GM12873 (cell line): ENCODE data around the gene CDC42BPB.

Experiments
- CTCF ChIP-seq: IDR thresholded peaks from 2 replicates; pipeline ENCODE4 v1.5.1; 2012; ENCODE audit warnings: low read depth, mild to moderate bottlenecking, moderate library complexity, low read length, control low read depth; ENCODE audit not compliant: insufficient read depth; ENCODE audit errors: missing control alignments

Gene CDC42BPB

GRCh38 chr14:102965282-102965681 is 92.1 kb downstream of the CDC42BPB start:
- no peak for TF ChIP-seq CTCF

DNA sequence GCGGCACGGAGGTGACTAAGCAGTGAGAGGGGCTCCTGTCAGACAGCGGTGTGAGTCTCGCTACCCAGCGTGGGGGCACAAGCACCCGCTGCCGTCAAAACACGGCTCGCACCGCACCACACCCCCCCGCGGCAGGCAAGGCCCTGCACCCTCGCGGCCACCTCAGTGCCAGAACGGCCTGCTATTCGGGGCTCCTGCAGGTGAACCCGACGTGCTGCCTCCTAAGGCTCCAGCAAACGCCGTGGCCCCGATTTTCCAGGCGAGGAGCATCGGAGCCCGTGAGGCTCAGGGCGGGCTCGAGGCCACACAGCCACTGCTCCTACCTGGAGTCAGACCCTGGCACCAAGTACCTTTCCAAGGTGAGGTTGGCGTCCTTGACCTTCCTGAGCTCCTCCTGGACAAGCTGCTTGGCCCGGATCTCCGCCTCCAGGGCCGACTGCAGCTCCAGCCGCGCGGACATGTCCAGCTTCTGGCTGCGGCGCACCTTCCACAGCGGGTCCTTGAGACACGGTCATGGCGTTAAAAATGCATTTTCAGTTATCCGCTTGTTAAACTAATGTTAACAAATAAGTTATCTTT is 93.1 kb downstream of the CDC42BPB start:
- no peak for TF ChIP-seq CTCF

GRCh38 chr14:102962111-102962627 is 95.2 kb downstream of the CDC42BPB start:
- no peak for TF ChIP-seq CTCF

- TF ChIP-seq CTCF, result no peak
Observed at GRCh38 chr14:102958461-102958860, 98.9 kb downstream of the CDC42BPB start.

- TF ChIP-seq CTCF, result no peak
Observed at GRCh38 chr14:102957222-102957621, 100.1 kb downstream of the CDC42BPB start.

GRCh38 chr14:102955636-102956408 is 101.5 kb downstream of the CDC42BPB start:
- no peak for TF ChIP-seq CTCF

DNA sequence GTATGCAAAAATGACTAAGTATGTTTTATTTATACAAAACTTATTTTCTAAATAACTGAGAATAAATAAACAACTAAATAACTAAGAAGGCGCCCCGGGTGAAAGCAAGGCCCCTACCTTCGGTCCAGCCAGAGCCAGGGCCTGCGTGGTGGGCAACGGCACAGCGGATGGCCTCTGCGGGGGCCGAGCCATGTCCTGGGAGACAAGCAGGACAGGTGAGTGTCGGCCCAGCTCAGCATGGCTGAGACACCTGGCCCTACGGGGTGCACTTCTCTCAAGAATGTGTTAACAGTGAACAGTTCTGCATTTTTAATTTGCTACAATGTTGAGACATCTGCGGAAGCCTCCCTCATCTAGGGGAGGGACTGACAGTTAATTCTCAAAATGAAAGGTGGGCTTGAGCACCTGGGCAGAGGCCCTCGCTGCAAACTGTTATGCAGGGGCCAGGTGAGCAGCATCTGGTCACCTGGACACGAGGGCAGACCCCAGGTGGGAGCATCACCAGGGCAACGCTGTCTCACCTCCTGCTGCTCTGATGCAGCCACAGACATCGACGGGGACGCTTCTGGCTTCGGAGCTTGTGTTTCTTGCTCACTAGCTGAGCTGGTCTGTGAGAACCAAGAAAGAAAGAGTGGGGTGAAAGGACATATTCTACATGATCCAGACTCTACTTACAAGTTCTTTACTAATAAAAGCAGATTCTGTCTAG is 103.1 kb downstream of the CDC42BPB start:
- TF ChIP-seq CTCF, result no peak
